Glutamatergic neuron (in vitro differentiated cells): ENCODE measurements around the gene RHO. TPM values are rescaled to one million over a fixed set of nuclear protein-coding genes. Genes with fewer than 3 reads are reported as not detected.

Source experiments
- DNase-seq: peaks from one replicate; pipeline ENCODE4 v3.0.0; 2022
- H3K27ac Mint-ChIP-seq: one replicate; pipeline ENCODE4 v1.8.0; 2020; ENCODE audit warnings: mild to moderate bottlenecking, mixed read lengths, inconsistent platforms; ENCODE audit not compliant: unreplicated experiment
- H3K27me3 Mint-ChIP-seq: one replicate; pipeline ENCODE4 v1.8.0; 2020; ENCODE audit warnings: mild to moderate bottlenecking, moderate library complexity, mixed read lengths, inconsistent platforms; ENCODE audit not compliant: unreplicated experiment
- H3K36me3 Mint-ChIP-seq: one replicate; pipeline ENCODE4 v1.8.0; 2020; ENCODE audit warnings: mild to moderate bottlenecking, mixed read lengths, inconsistent platforms; ENCODE audit not compliant: unreplicated experiment
- H3K4me1 Mint-ChIP-seq: one replicate; pipeline ENCODE4 v1.8.0; 2020; ENCODE audit warnings: mild to moderate bottlenecking, low read depth, mixed read lengths, inconsistent platforms; ENCODE audit not compliant: unreplicated experiment
- H3K4me3 Mint-ChIP-seq: one replicate; pipeline ENCODE4 v1.8.0; 2020; ENCODE audit warnings: mild to moderate bottlenecking, mixed read lengths, inconsistent platforms; ENCODE audit not compliant: unreplicated experiment
- H3K9me3 Mint-ChIP-seq: one replicate; pipeline ENCODE4 v1.8.0; 2020; ENCODE audit warnings: mild to moderate bottlenecking, moderate library complexity, mixed read lengths, inconsistent platforms; ENCODE audit not compliant: unreplicated experiment
- total RNA-seq: library from RNA; stranded (reverse); fragmentation: NEBNext Ultra II Directional; extraction: Animal tissue kit (Norgen Biotek cat#: 25700); gene quantifications from one replicate; pipeline ENCODE4 v1.2.1, GENCODE V29; 2021; ENCODE audit not compliant: unreplicated experiment
- TF ChIP-seq, protein P1 (sequence below): fragments of 200-600 bp; sonication (generic); IDR thresholded peaks from one replicate; pipeline ENCODE4 v1.5.0; 2021; ENCODE audit not compliant: partially characterized antibody, unreplicated experiment

Gene RHO
- total RNA-seq, 1 donor from 2014 or later, result not detected

DNA sequence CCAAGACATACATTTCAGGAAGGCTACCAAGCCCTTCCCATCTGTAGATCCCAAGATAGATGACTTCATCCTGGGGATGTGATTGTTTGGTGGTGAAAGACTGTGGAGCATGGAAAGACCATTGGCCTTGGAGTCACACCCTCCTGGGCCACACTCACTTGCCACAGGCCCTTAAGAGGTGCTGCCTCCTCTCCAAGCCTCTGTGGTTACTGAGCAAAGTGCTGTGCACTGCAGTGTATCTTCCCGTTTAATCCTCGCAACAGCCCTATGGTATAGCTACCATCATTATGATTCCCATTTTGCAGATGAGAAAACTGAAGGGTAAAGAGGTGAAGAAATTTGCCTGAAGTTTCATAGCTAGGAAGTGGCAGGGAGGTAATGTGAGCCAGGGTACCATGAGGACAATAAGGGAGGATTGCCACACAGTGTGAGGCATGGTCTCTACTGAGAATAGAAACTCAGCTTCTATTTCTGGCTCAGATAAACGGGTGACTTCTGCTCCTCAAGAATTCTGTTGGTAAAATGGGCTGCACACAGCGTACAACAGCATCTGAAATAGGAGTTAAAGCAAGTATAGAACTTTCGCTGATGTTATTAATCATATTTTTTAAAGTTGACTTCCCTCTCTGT lies 23.9 kb upstream of the RHO start:
- Mint-ChIP-seq H3K9me3 (peaks cover 3% of the 10 kb centered on the region), H3K4me3 (no peak overlapping the region), H3K27ac (no peak overlapping the region), H3K4me1 (peaks cover 27% of the 10 kb centered on the region), H3K27me3 (no peaks in the 10 kb centered on the region), H3K36me3 (no peaks in the 10 kb centered on the region)
- DNase-seq, result no peak
- TF ChIP-seq, protein P1, sequence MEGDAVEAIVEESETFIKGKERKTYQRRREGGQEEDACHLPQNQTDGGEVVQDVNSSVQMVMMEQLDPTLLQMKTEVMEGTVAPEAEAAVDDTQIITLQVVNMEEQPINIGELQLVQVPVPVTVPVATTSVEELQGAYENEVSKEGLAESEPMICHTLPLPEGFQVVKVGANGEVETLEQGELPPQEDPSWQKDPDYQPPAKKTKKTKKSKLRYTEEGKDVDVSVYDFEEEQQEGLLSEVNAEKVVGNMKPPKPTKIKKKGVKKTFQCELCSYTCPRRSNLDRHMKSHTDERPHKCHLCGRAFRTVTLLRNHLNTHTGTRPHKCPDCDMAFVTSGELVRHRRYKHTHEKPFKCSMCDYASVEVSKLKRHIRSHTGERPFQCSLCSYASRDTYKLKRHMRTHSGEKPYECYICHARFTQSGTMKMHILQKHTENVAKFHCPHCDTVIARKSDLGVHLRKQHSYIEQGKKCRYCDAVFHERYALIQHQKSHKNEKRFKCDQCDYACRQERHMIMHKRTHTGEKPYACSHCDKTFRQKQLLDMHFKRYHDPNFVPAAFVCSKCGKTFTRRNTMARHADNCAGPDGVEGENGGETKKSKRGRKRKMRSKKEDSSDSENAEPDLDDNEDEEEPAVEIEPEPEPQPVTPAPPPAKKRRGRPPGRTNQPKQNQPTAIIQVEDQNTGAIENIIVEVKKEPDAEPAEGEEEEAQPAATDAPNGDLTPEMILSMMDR, result no peak

DNA sequence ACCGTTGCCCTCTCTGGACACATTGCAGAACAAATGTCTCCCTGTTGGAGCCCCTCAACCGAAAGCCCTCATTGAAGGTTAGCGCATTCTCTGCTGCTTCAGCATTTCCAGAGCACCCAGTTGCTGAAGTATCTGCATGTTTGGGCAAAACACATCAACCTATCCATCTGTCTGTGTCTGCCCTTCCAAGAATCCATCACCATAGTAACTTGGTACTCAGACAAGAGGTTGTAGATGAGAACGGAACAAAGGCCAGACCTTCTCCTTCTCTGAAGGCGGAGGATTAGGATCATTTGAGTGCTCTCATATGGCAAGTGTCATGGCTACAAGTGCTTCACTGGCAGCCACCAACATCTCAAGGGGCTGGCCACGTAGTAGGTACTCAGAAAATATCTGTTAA lies 23.1 kb upstream of the RHO start:
- TF ChIP-seq, protein P1, result no peak
- Mint-ChIP-seq H3K4me3 (no peak overlapping the region), H3K27ac (no peak overlapping the region), H3K27me3 (peaks cover 2% of the 10 kb centered on the region), H3K36me3 (no peaks in the 10 kb centered on the region), H3K4me1 (peaks cover 27% of the 10 kb centered on the region), H3K9me3 (peaks cover 3% of the 10 kb centered on the region)
- DNase-seq, result no peak

DNA sequence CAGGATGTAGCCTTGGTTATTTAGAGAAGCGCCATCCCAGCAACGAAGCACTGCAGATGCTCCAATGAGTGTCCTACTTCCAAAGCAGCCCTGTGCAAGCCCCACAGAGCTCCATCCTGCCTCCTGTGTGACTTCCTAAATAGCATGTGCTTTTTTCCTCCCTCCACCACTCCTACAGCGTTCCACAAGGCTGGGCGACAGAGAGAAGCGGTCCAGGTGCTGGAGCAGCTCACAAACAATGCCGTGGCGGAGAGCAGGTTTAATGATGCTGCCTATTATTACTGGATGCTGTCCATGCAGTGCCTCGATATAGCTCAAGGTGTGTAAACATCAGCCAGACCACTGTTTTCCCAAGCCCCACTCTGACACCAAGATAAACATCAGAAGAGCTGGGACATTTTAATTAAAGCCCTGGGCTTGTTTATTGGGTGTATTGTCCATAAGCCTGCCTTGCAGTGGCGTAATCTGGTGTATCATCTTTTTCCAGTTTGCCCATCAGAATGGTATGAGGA lies 22.2 kb upstream of the RHO start:
- H3K4me1 Mint-ChIP-seq, result peaks cover 27% of the 10 kb centered on the region
- peaks cover 2% of the 10 kb centered on the region for H3K27me3 Mint-ChIP-seq
- no peak overlapping the region for H3K27ac Mint-ChIP-seq
- TF ChIP-seq, protein P1, result no peak
- H3K36me3 Mint-ChIP-seq, result no peaks in the 10 kb centered on the region
- H3K9me3 Mint-ChIP-seq, result peaks cover 3% of the 10 kb centered on the region
- H3K4me3 Mint-ChIP-seq, result no peak overlapping the region
- no peak for DNase-seq

DNA sequence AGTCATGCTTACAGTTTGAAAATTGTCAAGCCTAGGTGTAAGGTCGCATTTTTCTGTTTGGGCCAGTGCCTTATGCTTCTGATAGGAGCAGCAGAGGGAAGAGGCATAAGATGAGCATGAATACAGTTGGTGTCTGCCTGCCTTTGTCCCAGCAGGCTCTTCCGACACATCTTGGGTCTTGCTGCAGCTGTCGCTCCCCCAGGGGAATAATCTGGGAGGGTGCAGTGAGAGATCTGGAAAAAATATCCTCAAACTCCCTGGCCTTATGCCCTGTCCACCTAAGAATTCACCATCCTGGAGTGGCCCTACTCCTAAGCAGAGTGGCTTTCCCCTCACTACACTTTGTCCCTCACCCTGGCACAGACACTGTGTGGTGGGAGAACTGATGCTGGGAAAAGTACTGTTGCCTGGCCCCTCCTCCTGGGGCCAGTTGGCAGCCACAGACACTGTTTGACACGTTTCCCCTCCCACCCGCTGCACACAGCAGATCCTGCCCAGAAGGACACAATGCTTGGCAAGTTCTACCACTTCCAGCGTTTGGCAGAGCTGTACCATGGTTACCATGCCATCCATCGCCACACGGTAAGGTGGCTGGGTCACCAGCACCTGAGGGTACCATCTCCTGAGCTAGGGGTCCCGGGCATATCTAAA lies 21.1 kb upstream of the RHO start:
- H3K36me3 Mint-ChIP-seq, result no peaks in the 10 kb centered on the region
- DNase-seq, result no peak
- H3K27me3 Mint-ChIP-seq, result peaks cover 2% of the 10 kb centered on the region
- no peak overlapping the region for H3K4me3 Mint-ChIP-seq
- TF ChIP-seq, protein P1, result no peak
- peaks cover 3% of the 10 kb centered on the region for H3K9me3 Mint-ChIP-seq
- H3K27ac Mint-ChIP-seq, result no peak overlapping the region
- peaks cover 23% of the 10 kb centered on the region for H3K4me1 Mint-ChIP-seq

DNA sequence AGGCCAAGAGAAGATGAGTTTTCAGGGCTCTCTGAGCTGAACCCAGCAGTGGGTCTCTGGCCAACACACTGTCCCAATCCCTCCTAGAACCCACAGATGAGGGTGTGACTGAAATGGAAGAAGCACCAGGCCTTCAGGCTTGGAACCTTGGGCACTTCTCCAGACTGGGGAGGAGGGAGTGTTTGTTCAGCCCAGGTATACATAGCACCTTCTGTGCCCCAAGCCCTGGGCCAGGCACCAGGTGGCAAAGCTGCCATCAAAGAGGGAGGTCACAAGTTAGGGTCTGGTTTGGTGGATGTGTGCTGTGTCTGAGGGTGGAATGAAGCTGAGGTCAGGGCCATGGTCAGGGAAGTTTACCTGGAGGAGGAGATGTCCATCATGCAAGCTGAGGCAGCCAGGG lies 15.8 kb upstream of the RHO start:
- Mint-ChIP-seq H3K36me3 (no peaks in the 10 kb centered on the region), H3K27me3 (peaks cover 20% of the 10 kb centered on the region), H3K4me3 (no peak overlapping the region), H3K4me1 (peaks cover 3% of the 10 kb centered on the region), H3K27ac (no peak overlapping the region), H3K9me3 (peaks cover 10% of the 10 kb centered on the region)
- no peak for DNase-seq
- TF ChIP-seq, protein P1, result no peak
